Measurements from ENCODE around the gene FAM186B.

GRCh38 chr12:49633703-49634345 lies 28.4 kb upstream of the FAM186B start:
- no peak for TF ChIP-seq GATA2 (IDR thresholded peaks at IDR 0.05; ENCODE audit: low read depth, low read length)
- no peak for TF ChIP-seq GATA3 (IDR thresholded peaks at IDR 0.05; ENCODE audit: low read depth, low read length)

All from SH-SY5Y (cell line).